ENCODE data around the gene RGL4.
"Not testable (repeated sequence)": the region's sequence is repeated elsewhere in the genome, so short reads cannot be mapped to it uniquely, and the experiment has no call there.

The RGL4 gene, protein sequence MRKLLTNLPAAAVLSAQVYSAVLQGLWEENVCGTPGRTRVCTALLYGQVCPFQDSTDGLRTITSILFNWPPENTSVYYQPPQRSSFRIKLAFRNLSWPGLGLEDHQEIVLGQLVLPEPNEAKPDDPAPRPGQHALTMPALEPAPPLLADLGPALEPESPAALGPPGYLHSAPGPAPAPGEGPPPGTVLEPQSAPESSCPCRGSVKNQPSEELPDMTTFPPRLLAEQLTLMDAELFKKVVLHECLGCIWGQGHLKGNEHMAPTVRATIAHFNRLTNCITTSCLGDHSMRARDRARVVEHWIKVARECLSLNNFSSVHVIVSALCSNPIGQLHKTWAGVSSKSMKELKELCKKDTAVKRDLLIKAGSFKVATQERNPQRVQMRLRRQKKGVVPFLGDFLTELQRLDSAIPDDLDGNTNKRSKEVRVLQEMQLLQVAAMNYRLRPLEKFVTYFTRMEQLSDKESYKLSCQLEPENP

DNA sequence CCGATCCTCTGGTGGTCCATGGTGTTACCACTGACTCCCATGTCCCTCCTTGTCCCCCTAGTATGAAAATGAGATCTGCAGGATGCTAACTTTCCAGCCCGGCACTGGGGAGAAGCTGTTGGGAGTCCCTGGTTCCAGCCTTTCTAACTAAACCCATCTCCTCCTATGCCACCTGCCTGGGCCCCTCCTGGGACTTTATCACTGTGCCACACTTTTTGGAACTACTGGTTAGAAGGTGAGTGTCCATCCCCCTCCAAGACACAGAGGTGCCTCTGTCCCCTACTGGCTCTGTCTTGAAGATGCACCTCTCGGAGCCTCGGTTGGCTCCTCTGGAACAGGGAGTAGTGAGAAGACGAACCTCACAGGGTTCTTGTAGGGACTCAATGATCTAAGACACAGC, at the start of gene RGL4:
Gene RGL4, plus strand, starts transcription at position 301 of the 400 bp plus-strand sequence. CDS start 1,018 bp downstream, outside the sequence.
- no peak for DNase-seq

DNA sequence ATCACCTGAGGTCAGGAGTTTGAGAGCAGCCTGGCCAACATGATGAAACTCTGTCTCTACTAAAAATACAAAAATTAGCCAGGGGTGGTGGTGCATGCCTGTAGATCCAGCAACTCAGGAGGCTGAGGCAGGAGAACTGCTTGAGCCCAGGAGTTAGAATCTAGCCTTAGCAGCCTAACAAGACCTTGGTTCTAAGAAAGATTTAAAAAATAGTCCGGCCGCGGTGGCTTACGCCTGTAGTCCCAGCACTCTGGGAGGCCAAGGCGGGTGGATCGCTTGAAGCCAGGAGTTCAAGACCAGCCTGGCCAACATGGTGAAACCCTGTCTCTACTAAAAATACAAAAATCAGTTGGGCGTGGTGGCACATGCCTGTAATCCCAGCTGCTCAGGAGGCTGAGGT, 44.3 kb upstream of the RGL4 start:
- DNase-seq = not testable (repeated sequence)

DNA sequence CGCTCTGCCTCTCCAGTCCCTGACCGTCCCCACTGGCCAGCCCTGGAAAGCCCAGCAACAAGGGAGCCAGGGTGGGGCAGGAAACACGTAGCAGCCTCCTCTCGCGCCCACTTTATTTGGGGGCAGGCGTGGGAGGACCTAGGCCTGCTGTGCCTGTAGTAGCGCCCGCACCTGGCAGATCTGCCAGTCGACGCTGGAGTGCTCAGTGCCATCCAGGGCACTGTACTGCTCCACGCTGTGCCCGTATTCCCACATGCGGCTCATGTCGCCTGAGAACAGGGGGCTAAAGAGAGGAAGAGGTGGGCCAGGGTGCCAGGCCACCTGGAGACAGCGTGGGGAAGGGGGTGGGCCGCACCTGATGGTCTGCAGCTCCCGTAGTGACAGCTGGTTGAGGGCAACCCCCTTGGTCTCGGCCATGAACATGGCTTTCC, 41.7 kb upstream of the RGL4 start:
- no peak for DNase-seq

DNA sequence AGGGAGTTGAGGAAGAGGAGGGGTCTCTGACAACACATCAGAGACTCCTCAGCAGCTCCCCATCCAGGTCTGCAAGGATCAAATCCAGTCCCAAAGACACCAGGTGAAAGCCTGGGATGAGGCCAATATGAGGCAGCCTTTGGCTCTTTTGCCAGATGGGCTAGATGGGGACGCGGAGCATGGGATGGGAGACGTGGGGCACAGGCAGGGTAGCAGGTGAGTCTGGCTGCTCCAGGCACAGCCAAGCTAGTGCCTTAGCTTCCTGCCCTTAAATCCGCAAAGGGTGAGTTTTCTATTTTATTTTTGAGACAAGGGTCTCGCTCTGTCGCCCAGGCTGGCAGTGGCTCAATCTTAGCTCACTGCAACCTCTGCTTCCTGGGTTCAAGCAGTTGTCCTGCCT, 39.1 kb upstream of the RGL4 start:
- DNase-seq = no peak

DNA sequence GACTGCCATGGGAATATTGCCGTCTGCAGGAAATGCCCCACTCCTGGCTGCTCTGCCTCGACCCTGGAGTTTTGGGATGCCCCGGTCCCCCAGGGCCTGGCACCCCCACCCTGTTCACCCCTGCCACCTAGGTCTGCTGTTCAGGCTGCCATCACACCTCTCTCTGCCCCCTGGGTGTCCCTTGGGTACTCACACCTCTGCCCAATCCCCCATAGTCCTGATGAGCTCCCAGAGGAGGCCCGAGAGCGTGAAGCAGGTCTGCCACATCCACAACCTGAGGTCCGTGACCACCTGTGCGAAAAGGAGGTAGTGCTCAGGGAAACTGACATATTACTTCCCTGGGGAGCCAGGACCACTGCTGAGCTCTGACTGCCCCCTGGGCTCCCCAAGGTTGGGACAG, 38.5 kb upstream of the RGL4 start:
- DNase-seq = no peak

DNA sequence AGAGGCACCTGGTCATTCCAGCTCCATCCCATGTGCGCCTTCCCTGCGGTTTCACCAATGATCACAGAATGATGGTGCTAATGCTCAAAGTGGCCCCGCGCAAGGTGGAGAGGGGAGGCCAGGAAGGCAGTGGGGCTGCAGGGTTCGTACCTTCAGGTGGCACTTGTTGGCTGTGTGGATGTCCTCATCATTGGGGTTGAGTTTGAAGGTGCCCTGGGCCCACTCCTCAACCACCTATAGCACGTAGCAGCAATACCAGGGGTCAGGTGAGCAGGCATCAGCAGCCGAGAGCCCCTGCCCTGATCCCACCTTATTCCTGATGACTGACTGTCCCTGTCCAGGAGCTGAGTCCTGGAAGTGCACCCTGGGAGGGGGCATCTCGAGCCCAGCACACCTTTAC, 38.1 kb upstream of the RGL4 start:
- no peak for DNase-seq

DNA sequence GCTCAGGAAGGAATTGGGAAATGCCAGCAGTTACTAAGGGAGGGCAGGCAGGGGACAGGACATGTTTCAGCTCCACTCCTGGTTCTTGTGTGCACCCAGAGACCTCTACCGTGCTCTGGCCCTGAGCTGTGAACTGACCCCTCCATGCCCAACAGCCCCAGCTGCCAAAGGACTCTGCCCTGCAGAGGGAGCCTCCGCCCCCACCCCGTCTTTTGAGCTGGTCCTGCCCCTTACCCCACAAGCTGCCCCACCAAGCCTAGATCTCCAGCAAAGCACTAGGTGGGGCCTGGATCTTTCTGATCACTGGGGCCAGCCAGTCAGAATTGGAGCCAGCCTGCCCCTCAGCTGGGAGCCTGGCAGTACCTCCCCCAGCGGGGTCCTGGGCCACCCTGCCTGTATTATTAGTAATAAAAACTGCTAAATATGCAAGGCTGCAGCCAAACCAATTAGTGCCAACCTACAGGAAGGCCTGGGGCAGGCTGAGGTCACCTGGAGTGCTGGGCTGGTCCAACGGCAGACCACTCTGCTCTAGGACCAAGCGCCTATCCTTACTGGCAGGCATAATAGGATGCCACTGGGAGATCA, 34.8 kb upstream of the RGL4 start:
- DNase-seq = no peak

DNA sequence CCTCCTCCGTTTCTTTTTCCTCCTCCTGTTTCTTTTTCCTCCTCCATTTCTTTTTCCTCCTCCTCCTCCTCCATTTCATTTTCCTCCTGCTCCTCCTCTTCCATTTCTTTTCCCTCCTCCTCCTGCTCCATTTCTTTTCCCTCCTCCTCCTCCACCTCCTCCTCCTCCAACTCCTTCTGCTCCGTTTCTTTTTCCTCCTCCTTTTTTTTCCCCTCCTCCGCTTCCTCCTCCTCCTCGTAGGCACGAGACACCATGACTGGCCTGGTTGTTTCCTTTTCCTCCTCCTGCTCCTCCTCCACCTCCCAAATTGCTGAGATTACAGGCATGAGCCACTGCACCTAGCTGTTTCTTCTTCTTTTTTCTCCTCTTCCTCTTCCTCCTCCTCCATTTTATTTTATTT, 33.1 kb upstream of the RGL4 start:
- no peak for DNase-seq

DNA sequence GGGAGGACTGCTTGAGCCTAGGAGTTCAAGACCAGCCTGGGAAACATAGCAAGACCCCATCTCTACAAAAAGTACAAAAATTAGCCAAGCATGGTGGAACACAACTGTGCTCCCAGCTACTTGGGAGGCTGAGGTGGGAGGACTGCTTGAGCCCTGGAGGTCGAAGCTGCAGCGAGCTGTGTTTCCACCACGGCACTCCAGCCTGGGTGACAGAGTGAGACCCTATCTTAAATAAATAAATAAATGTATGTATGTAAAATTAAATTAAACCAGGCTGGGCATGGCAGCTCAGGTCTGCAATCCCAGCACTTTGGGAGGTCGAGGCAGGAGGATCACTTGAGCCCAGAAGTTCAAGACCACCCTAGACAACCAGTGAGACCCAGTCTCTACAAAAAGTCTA, 30.4 kb upstream of the RGL4 start:
- not testable (repeated sequence) for DNase-seq

DNA sequence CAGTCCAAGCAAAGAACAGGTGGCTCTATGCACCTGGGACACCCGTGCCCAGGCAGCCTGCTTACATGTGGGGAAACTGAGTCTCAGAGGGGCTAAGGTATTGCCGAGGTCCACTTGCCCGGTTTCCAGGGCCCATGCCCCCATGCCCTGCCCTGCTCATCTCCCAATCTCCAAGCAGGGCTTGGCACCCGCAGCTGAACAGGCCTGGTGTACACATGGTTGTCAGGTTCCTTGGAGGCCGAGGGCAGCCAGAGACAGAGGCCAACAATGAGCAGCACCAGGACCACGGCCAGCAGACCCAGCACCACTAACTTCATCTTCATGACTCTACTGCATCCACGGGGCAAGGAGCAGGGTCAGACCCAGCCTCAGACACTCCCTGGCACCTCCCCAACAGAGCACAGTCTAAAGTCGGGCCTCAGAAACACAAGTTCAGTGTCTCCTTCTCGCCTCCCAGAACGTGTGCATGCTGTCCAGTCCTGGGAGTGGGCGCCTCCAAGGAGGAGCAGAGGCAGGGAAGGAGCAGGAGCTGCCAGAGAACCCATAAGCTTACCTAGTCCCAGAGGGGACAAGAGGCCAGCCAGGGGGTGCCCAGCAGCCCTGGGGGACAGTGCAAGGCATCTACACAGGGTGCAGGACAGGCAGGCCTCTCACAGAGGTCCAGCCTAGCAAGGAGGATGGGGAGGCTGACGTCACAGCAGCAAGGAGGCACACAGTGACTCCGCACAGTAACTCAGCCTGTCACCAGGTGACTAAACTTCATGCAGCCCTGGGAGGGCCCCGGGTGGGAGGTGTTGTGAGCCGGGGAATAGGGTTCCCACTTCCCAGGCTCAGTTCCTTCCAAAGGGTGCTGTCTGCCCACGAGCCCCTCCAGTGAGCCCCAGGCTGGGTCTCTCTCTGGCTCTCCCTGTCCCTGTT, 20.2 kb upstream of the RGL4 start:
- DNase-seq = no peak

DNA sequence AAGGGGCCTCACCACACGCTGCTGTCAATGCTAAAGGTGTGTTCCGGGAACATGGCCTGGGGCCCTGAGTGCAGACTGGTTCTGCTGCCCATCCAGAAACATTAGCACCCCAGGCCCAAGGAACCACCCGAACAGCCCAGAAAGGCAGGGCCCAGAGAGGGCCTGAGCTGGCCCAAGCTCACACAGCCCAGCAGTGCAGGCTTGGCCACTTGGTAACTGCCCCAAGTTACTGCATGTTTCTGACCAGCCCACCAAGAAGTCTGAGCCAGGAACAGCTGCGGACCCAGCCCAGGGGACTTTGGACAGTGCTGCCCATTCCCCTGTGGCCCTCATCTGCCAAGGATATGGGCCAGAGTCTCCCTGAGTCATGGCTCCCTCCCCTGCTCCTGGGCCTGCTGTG, 19.4 kb upstream of the RGL4 start:
- DNase-seq = not testable (repeated sequence)

DNA sequence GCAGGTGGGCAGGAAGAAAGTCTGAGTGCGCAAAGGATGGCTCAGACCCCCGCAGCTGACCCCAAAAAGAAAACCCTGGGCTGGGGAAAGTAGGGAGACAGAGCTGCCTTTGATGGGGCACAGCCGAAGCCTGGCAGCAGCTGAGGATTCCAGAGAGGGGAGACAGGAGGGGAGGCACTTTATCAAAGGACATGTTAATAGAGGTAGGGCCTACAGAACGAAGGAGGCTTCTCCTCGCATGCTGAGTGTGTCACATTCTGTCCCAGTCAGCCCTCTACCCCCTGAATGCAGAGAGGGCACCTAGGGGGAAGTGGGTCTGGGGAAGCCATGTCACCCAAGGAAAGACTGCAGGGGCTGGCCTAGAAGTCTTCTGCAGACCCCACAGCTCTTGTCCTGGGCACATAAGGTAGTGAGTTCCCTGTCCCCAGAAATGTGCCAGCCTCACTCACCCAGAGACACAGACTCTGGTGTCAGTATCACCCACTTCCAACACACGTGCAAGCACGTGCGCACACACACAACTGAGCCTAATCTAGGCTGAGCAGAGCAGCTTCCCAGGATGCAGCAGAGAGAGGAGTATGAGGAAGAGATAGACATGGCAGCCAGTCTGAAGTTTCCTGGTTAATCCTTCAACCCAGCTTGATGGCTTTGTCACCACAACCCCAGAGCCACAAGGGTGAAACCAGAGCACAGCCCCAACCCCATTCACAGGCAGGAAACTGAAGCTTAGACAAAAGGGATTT, 18.3 kb upstream of the RGL4 start:
- not testable (repeated sequence) for DNase-seq

DNA sequence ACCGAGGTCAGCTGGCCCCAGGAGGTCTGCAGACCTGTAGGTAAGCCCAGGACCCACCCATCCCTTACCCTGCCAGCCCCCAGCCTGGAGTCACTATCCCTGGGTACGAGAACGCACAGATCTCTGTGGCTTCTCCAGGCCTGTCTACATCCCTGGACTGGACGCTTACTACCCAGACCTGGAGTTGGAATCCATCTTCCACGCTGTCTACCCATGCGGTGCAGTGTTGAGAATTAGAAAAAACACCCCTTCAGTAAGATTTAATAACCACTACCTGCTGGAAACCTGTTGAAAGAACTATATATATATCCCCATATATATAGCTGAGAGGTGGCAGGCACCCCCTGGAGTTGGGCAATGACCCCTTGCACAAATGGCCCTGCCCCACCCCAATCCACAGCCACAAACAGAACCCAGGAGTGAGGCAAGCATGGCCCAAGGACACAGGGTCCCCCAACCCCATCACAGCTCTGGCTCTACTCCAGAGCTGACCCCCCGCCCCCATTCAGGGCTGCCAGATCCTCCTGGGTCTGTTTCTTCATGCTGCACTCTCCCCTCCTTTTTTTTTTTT, 17.7 kb upstream of the RGL4 start:
- DNase-seq = no peak

DNA sequence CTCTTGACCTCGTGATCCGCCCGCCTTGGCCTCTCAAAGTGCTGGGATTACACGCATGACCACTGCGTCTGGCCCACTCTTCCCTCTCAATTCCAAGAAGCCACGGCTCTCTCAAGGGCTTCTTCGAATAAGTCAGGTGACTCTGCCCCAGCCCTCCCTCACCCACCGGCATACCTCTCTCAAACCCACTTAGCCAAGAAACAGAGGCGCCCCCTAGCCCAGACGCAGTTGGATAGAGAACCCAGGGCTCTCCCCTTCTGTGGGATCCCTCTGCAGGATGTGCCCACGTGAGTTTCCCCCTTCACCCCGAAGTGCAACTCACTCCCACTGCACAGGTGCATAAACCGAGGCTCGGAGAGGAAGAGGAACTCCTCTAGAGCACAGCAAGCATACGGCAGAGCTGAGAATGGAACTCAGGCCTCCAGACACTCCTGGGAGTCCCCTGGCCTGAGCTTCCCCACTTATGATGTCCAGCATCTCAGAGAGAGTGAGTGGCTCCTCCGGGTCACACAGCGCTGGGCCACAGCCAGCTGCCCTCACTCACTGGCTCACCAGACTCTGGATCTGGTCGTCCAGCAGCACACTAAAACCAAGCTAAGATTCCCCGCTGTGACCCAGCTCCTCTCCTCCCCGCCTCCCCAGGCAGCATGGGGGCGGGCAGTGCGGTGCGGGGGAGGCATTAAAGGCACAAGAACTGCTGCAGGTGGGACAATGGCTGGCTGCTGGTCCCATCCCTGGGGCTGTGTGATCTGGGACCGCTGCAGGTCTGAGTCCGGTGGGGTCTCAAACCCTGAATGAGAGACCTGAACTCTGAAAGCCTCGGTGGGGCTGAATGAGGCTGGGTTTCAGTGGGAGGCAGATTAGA, 16.8 kb upstream of the RGL4 start:
- DNase-seq = no peak

DNA sequence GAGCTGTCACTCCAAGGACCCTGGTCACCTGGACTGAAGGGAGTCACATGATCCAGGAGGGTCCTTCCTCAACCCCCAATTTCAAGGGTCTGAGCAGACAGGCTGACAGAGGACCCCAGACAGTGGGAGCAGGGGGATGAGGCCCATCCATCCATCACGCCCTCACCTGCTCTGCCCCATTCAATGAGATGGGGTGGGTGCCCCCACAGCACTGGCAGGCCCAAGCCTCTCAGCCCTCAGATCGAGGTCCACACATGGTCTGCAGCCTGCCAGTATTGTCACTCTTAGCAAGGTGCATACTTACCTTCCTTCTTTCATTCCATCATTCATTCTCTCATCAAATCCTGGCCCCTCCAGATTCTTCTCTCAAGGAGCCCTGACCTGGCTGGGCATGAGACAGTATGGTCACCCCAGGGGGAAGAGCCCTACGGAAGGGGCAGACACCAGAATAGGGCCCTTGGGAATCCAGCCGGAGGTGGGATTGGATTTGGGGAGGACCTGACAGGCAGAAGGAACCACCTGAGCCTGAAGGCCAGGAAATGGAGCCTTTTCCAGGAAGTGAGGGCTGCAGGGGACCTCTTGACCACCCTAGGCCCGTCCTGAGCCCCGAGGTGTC, 15.8 kb upstream of the RGL4 start:
- not testable (repeated sequence) for DNase-seq

DNA sequence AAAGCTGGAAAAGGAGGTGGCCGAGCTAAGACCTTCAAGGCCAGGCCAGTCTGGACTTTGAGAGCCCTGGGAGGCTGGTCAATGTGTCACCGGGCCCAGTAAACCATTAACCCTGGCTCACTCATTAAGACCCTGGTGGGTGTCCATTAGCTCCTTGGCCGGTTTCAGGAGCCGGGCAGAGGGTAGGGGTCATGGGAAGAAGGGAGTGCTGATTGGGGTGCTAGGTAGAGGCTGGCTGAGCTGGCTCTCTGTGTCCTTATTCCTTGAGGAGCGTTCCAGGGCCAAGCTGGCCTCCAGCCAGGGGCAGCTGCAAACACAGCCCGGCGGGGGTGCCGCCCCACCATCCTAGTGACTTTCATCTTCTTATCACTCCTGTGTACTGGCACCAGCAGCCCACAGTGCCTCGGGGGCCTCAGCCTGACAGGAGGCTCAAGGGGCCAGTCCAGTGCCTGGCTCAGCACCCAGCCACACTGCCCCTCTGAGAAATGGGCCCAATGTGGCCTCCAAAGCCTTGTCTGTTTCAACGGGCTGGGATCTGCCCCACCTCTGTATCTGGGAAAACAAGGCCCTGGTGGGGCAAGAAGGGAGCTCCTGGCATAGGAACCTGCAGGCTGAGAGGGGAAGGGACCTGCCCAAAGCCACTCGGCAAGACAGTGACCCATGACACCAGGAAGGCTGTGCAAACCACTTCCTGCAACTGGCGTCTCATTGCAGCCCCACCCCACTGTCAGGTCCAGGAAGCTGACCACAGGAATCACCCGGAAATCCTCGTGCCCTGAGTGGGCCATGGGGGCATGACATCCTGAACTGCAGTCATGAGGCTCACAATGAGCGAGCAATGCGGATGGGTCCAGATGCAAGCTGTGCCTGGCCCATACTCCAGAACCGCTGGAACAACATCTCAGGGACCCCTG, 15.1 kb upstream of the RGL4 start:
- DNase-seq = no peak

DNA sequence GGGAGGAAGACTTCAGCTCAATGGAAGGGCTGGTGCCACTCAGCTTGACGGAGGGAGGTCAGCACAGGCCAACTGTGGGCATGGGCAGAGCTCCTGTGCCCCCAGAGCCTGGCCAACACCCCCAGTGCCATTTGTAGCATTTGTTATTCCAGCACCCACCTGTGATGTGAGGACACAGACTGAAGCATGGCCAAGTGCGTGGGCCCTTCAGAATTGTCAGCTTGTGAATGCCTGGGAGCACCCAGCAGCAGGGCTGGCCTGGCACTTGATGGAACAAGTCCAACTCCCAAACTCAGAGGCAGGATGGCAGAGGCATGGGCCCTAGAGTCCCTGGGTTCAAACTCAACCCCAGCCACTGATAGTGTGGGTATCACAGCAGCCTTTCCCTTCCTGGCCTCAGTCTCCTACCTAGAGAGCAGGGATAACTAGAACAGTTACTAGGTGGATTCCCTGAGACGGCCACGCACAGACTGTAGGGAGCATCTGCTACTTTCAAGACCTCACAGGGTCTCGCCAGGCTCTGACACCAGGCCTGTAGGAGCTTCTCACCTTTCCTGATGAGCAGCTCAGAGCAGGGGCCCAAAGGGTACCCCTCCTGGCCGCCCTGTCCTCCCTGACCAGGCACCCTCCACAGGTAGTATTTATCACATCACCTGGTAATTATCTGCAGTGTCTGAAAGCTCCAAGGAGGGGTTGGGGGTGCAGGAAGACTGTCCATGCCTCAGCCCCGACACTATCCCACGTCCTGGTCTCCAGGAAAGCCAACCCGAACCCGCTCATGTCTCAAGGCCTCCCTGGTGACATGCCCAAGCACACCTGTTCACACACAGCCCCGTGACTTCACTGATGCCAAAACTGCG, 13.7 kb upstream of the RGL4 start:
- not testable (repeated sequence) for DNase-seq

DNA sequence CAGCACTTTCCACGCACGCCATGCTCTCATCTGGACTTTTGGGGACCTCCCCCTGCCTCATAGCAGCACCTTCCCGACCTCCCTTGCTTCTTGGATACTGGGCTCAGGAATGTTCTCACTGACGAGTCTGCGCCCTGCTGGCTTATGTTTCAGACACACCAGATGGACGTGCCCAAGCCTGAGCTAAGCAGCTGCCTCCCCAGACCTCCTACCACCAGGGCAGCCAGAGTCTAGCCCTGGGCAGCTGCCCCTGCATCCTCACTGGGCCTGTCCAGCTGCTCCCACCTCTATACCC, 13.2 kb upstream of the RGL4 start:
- DNase-seq = no peak

DNA sequence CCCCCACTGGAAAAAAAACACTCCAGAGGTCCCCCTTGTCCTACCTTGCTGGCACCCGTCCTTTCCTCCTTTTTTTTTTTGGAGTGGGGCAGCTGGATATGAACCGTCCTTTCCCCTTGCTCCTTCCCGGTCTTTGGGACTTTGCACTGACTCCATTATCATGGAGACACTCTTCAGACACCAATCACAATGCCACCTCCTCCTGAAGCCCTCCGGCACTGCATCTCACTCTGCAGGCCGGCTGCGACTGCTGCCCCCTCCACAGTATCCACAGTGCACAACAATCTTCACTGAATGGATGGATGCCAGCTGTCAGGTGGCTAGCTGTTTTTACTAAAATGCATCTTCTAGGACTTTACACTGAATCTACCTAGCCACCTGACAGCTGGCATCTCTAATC, 12.7 kb upstream of the RGL4 start:
- DNase-seq = no peak

Measured in NCI-H1417 treated with DMSO at 0.1 percent for 48 hours (cell line).